ENCODE results near the gene ABCC5. TPM values are rescaled to one million over a fixed set of nuclear protein-coding genes. Genes with fewer than 3 reads are reported as not detected.
"Not testable (repeated sequence)": the region's sequence is repeated elsewhere in the genome, so short reads cannot be mapped to it uniquely, and the experiment has no call there.

ABCC5 gene
- total and polyA plus RNA-seq, 2 experiments from 2014 or later: 14.7 to 17.1 TPM

DNA sequence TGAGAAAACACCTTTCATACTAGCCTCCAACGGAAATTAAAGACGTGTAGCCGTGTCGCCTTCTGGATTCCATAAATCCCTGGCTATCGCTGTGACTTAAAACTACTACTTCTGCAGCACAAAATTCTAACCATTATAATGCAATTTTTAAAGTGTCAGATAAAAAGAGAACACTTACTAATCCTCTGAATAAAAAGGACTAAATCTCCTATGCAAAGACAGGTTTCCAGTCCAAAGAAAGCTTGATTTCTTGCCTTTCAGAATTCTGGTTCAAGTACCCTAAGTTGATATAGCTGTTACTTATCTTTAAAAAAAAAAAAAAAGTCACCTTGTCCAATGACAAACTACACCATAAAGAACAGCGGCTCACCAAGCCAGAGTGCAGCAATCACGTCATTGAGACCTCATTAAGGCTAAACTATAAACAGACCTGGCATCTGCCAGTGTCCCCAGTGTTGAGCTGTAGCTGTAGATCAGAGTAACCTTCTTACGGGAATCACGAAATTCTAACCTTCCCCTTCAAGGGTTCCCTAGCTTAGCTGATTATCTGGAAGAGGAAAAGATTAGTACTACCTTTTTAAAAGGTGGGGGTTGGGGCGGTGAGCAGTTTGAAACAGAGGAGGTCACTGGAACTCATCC, 2.2 kb downstream of the ABCC5 start:
- Histone ChIP-seq H3K9ac (no peak overlapping the region), H3K4me2 (ENCODE audit: unreplicated experiment) (no peak overlapping the region), H4K20me1 (ENCODE audit: insufficient read depth) (no peaks in the 10 kb centered on the region), H3K4me3 (no peak overlapping the region), H3K4me1 (ENCODE audit: insufficient read depth) (peaks cover 16% of the 10 kb centered on the region; the same call in 1 of the 2 replicates), H3K79me2 (ENCODE audit: insufficient read depth) (peaks cover 60% of the 10 kb centered on the region), H3K9me2 (ENCODE audit: insufficient read depth) (no peaks in the 10 kb centered on the region), H3K36me3 (ENCODE audit: low read depth) (peaks cover 17% of the 10 kb centered on the region; the same call in 1 of the 2 replicates), H2AFZ (no peak overlapping the region), H3K27ac (no peak overlapping the region), H3K27me3 (replicated peaks; ENCODE audit: insufficient read depth) (no peaks in the 10 kb centered on the region), H3K9me3 (ENCODE audit: low read depth) (no peaks in the 10 kb centered on the region), H3F3A (ENCODE audit: insufficient read depth) (no peaks in the 10 kb centered on the region)
- in situ Hi-C loops (cut with MboI): no loop called here
- TF ChIP-seq EZH2 (IDR thresholded peaks at IDR 0.05; ENCODE audit: insufficient read depth, poor library complexity, severe bottlenecking): no peak
- no peak for TF ChIP-seq EZH2phosphoT487 (IDR thresholded peaks at IDR 0.05; ENCODE audit: insufficient read depth, low read depth)
- DNase-seq: no peak
- WGBS, 2 experiments (ENCODE audit: low coverage in 1 of 2, low lambda C conversion rate in 2 of 2, missing lambda C conversion rate in 2 of 2): 91 to 92% methylated on average over 10 of the region's 10 CpGs

DNA sequence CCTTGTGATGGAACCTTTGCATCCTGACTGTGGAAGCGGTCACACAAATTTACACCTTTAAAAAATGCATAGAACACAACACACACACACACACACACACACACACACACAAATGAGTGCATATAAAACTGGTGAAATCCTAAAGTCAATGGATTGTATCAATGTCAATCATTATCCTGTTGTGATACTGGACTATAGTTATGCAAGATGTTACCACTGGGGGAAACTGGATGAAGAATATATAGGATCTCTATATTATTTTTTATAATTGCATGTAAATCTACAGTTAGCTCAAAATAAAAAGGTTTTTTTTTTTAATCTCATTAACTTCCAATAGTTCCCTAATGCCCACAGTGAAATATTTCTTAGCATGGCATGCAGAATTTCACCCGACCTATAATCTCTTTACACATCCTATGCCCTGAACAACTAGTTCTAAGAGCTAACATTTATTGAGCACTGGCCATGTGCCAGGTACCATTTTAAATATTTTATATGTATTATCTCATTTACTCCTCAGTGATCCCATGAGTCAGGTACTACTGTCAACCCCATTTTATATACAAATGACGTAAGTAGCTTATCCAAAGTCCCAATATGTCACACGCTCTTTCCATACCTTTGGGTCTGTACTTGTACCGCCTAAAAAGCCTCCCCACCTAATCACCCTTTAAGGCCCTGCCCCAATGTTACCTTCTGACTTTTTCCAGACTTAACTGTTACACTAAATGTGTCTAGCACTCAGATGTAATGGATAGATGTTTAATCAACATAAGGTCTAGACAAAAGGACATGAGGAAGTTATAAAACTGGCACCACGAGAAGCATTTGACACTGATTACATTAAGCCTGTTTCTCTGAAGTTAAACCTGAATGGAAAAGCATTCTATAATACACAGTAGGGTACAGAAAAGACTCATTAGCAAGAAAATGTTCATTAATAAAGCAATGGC, 5.5 kb downstream of the ABCC5 start:
- no peak overlapping the region for H2AFZ ChIP-seq
- no peaks in the 10 kb centered on the region for H3K9me2 ChIP-seq (ENCODE audit: insufficient read depth)
- H3K4me3 ChIP-seq: no peak overlapping the region
- H3K79me2 ChIP-seq (ENCODE audit: insufficient read depth): peaks cover 68% of the 10 kb centered on the region
- no peak overlapping the region for H3K27ac ChIP-seq
- no peaks in the 10 kb centered on the region for H3F3A ChIP-seq (ENCODE audit: insufficient read depth)
- no peaks in the 10 kb centered on the region for H4K20me1 ChIP-seq (ENCODE audit: insufficient read depth)
- no peak for DNase-seq
- TF ChIP-seq EZH2 (IDR thresholded peaks at IDR 0.05; ENCODE audit: insufficient read depth, poor library complexity, severe bottlenecking) (no peak), EZH2phosphoT487 (IDR thresholded peaks at IDR 0.05; ENCODE audit: insufficient read depth, low read depth) (no peak)
- WGBS, 2 experiments (ENCODE audit: low coverage in 1 of 2, low lambda C conversion rate in 2 of 2, missing lambda C conversion rate in 2 of 2): 97 to 98% methylated on average over 6 of the region's 6 CpGs
- no peak overlapping the region for H3K4me2 ChIP-seq (ENCODE audit: unreplicated experiment)
- peaks cover 16% of the 10 kb centered on the region; the same call in 1 of the 2 replicates for H3K4me1 ChIP-seq (ENCODE audit: insufficient read depth)
- H3K9ac ChIP-seq: no peak overlapping the region
- in situ Hi-C loops (cut with MboI): no loop called here
- no peaks in the 10 kb centered on the region for H3K9me3 ChIP-seq (ENCODE audit: low read depth)
- peaks cover 21% of the 10 kb centered on the region; the same call in 1 of the 2 replicates for H3K36me3 ChIP-seq (ENCODE audit: low read depth)
- H3K27me3 ChIP-seq (replicated peaks; ENCODE audit: insufficient read depth): no peaks in the 10 kb centered on the region

GRCh38 chr3:184011230-184011876, 6.3 kb downstream of the ABCC5 start:
- no peaks in the 10 kb centered on the region for H4K20me1 ChIP-seq (ENCODE audit: insufficient read depth)
- TF ChIP-seq EZH2 (IDR thresholded peaks at IDR 0.05; ENCODE audit: insufficient read depth, poor library complexity, severe bottlenecking) (no peak), EZH2phosphoT487 (IDR thresholded peaks at IDR 0.05; ENCODE audit: insufficient read depth, low read depth) (no peak)
- no peak for DNase-seq
- in situ Hi-C loops (cut with MboI): no loop called here
- no peak overlapping the region for H2AFZ ChIP-seq
- H3K9ac ChIP-seq: no peak overlapping the region
- H3K4me2 ChIP-seq (ENCODE audit: unreplicated experiment): no peak overlapping the region
- H3K27ac ChIP-seq: no peak overlapping the region
- no peaks in the 10 kb centered on the region for H3K27me3 ChIP-seq (replicated peaks; ENCODE audit: insufficient read depth)
- H3K9me3 ChIP-seq (ENCODE audit: low read depth): no peaks in the 10 kb centered on the region
- H3K9me2 ChIP-seq (ENCODE audit: insufficient read depth): no peaks in the 10 kb centered on the region
- H3K4me3 ChIP-seq: no peak overlapping the region
- H3K36me3 ChIP-seq (ENCODE audit: low read depth): peaks cover 21% of the 10 kb centered on the region; the same call in 1 of the 2 replicates
- peaks cover 16% of the 10 kb centered on the region; the same call in 1 of the 2 replicates for H3K4me1 ChIP-seq (ENCODE audit: insufficient read depth)
- 85 to 88% methylated on average over 4 of the region's 4 CpGs for WGBS, 2 experiments (ENCODE audit: low coverage in 1 of 2, low lambda C conversion rate in 2 of 2, missing lambda C conversion rate in 2 of 2)
- H3K79me2 ChIP-seq (ENCODE audit: insufficient read depth): peaks cover 64% of the 10 kb centered on the region
- no peaks in the 10 kb centered on the region for H3F3A ChIP-seq (ENCODE audit: insufficient read depth)

DNA sequence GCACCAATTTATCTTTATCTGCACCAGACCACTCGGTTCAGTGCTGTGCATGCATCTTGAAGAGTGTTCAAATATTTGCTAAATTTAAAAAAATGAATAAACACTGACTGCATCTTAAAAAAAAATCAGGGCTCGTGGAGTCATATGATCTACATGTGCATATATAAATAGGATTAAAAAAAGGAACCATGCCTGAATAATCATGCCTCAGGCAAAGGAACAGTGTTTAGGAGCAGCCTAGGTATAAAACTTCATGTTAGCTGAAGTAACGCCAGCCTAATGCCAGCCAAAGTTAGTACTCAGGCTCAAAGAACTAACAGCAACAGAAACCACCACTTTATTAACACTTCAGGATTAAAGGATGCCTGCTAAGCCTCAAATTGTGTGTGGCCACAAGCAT, 9.5 kb downstream of the ABCC5 start:
- H3K4me3 ChIP-seq: no peak overlapping the region
- H3K79me2 ChIP-seq (ENCODE audit: insufficient read depth): peaks cover 41% of the 10 kb centered on the region
- no peak overlapping the region for H2AFZ ChIP-seq
- WGBS, 2 experiments (ENCODE audit: low coverage in 1 of 2, low lambda C conversion rate in 2 of 2, missing lambda C conversion rate in 2 of 2): 72 to 80% methylated on average over 3 of the region's 3 CpGs
- no peak overlapping the region for H3K27ac ChIP-seq
- H3K9me3 ChIP-seq (ENCODE audit: low read depth): no peaks in the 10 kb centered on the region
- peaks cover 19% of the 10 kb centered on the region for H3K4me1 ChIP-seq (ENCODE audit: insufficient read depth)
- H3K36me3 ChIP-seq (ENCODE audit: low read depth): peaks cover 14% of the 10 kb centered on the region; the same call in 1 of the 2 replicates
- DNase-seq: no peak
- no peak overlapping the region for H3K4me2 ChIP-seq (ENCODE audit: unreplicated experiment)
- H3K9me2 ChIP-seq (ENCODE audit: insufficient read depth): no peaks in the 10 kb centered on the region
- in situ Hi-C loops (cut with MboI): no loop called here
- H4K20me1 ChIP-seq (ENCODE audit: insufficient read depth): no peaks in the 10 kb centered on the region
- TF ChIP-seq EZH2phosphoT487 (IDR thresholded peaks at IDR 0.05; ENCODE audit: insufficient read depth, low read depth) (no peak), EZH2 (IDR thresholded peaks at IDR 0.05; ENCODE audit: insufficient read depth, poor library complexity, severe bottlenecking) (no peak)
- H3F3A ChIP-seq (ENCODE audit: insufficient read depth): peaks cover 13% of the 10 kb centered on the region
- no peak overlapping the region for H3K9ac ChIP-seq
- no peaks in the 10 kb centered on the region for H3K27me3 ChIP-seq (replicated peaks; ENCODE audit: insufficient read depth)

GRCh38 chr3:184007143-184007813, 10.4 kb downstream of the ABCC5 start:
- 98% methylated on average over 11 of the region's 11 CpGs for WGBS, 2 experiments (ENCODE audit: low coverage in 1 of 2, low lambda C conversion rate in 2 of 2, missing lambda C conversion rate in 2 of 2)
- H3K27me3 ChIP-seq (replicated peaks; ENCODE audit: insufficient read depth); H2AFZ ChIP-seq; H3K9ac ChIP-seq; in situ Hi-C loops (cut with MboI); H3K36me3 ChIP-seq (ENCODE audit: low read depth); H3K9me3 ChIP-seq (ENCODE audit: low read depth); H3K4me2 ChIP-seq (ENCODE audit: unreplicated experiment); DNase-seq; H4K20me1 ChIP-seq (ENCODE audit: insufficient read depth); H3K27ac ChIP-seq; H3K9me2 ChIP-seq (ENCODE audit: insufficient read depth); H3K4me3 ChIP-seq: not testable (repeated sequence)
- H3K79me2 ChIP-seq (ENCODE audit: insufficient read depth): peaks cover 38% of the 10 kb centered on the region
- H3K4me1 ChIP-seq (ENCODE audit: insufficient read depth): peaks cover 24% of the 10 kb centered on the region
- H3F3A ChIP-seq (ENCODE audit: insufficient read depth): peaks cover 19% of the 10 kb centered on the region
